ENCODE data around the gene SMOC2.
"Not testable (repeated sequence)": the region's sequence is repeated elsewhere in the genome, so short reads cannot be mapped to it uniquely, and the experiment has no call there.

SMOC2 gene

GRCh38 chr6:168573276-168573835 is 132.4 kb downstream of the SMOC2 start:
- DNase-seq (ENCODE audit: low read depth in 2 of 2) = not testable (repeated sequence)

GRCh38 chr6:168574075-168574698 is 133.2 kb downstream of the SMOC2 start:
- no peak for DNase-seq (ENCODE audit: low read depth in 2 of 2)

- DNase-seq (ENCODE audit: low read depth in 2 of 2) = no peak
Observed at GRCh38 chr6:168574699-168575195, 133.8 kb downstream of the SMOC2 start.

- no peak for DNase-seq (ENCODE audit: low read depth in 2 of 2)
Observed at GRCh38 chr6:168575346-168576098, 134.5 kb downstream of the SMOC2 start.

GRCh38 chr6:168576388-168576787 is 135.4 kb downstream of the SMOC2 start:
- DNase-seq (ENCODE audit: low read depth in 2 of 2) = no peak

- no peak for DNase-seq (ENCODE audit: low read depth in 2 of 2)
Observed at GRCh38 chr6:168577496-168577895, 136.5 kb downstream of the SMOC2 start.

- DNase-seq (ENCODE audit: low read depth in 2 of 2) = no peak
Observed at GRCh38 chr6:168578036-168578435, 137.1 kb downstream of the SMOC2 start.

- no peak for DNase-seq (ENCODE audit: low read depth in 2 of 2)
Observed at GRCh38 chr6:168581236-168581635, 140.3 kb downstream of the SMOC2 start.

GRCh38 chr6:168581706-168582105 is 140.7 kb downstream of the SMOC2 start:
- DNase-seq (ENCODE audit: low read depth in 2 of 2) = no peak

GRCh38 chr6:168582571-168582981 is 141.6 kb downstream of the SMOC2 start:
- no peak for DNase-seq (ENCODE audit: low read depth in 2 of 2)

GRCh38 chr6:168583126-168583525 is 142.1 kb downstream of the SMOC2 start:
- DNase-seq (ENCODE audit: low read depth in 2 of 2) = no peak

GRCh38 chr6:168583821-168584220 is 142.8 kb downstream of the SMOC2 start:
- no peak for DNase-seq (ENCODE audit: low read depth in 2 of 2)

GRCh38 chr6:168584249-168584648 is 143.3 kb downstream of the SMOC2 start:
- DNase-seq (ENCODE audit: low read depth in 2 of 2) = no peak

- no peak for DNase-seq (ENCODE audit: low read depth in 2 of 2)
Observed at GRCh38 chr6:168584671-168585070, 143.7 kb downstream of the SMOC2 start.

GRCh38 chr6:168585441-168585840 is 144.5 kb downstream of the SMOC2 start:
- no peak for DNase-seq (ENCODE audit: low read depth in 2 of 2)

GRCh38 chr6:168589275-168589674 is 148.3 kb downstream of the SMOC2 start:
- DNase-seq (ENCODE audit: low read depth in 2 of 2) = no peak

GRCh38 chr6:168590406-168590805 is 149.4 kb downstream of the SMOC2 start:
- DNase-seq (ENCODE audit: low read depth in 2 of 2) = no peak

- DNase-seq (ENCODE audit: low read depth in 2 of 2) = no peak
Observed at GRCh38 chr6:168596344-168596743, 155.4 kb downstream of the SMOC2 start.

GRCh38 chr6:168597471-168597875 is 156.5 kb downstream of the SMOC2 start:
- DNase-seq (ENCODE audit: low read depth in 2 of 2) = no peak

- DNase-seq (ENCODE audit: low read depth in 2 of 2) = no peak
Observed at GRCh38 chr6:168598251-168599117, 157.5 kb downstream of the SMOC2 start.

- DNase-seq (ENCODE audit: low read depth in 2 of 2) = no peak
Observed at GRCh38 chr6:168599118-168599494, 158.1 kb downstream of the SMOC2 start.

GRCh38 chr6:168599769-168600330 is 158.9 kb downstream of the SMOC2 start:
- DNase-seq (ENCODE audit: low read depth in 2 of 2) = no peak

All from stimulated activated CD4-positive, alpha-beta T cell treated with anti-CD3 and anti-CD28 coated beads, Interleukin-1b, Interleukin-23, amount 100 ng/mL, for 1 hour (primary cell).